Adrenal gland (tissue), 5 donors: ENCODE measurements around the gene FRAT1.

Source experiments
- CTCF ChIP-seq, 6 experiments: fragments of 450-650 bp in 4 of 6; fragments of 200-600 bp in 2 of 6; sonication (generic) in 1 of 6; IDR thresholded peaks; 1 replicate in 5 of 6; 2 replicates in 1 of 6; pipeline versions ENCODE4 v1.5.1 to v1.8.0; 2016 to 2021; ENCODE audit warnings: antibody characterized with exemption in 6 of 6, mild to moderate bottlenecking in 2 of 6, moderate library complexity in 1 of 6
- POLR2A ChIP-seq, 2 donors: fragments of 450-650 bp; IDR thresholded peaks; one replicate each; pipeline ENCODE4 v1.6.1; 2017; ENCODE audit warnings: antibody characterized with exemption in 2 of 2, mild to moderate bottlenecking in 2 of 2, moderate library complexity in 1 of 2
- donor health status: DM: no; HTN: no; CAD: no.

GRCh38 chr10:97335188-97335619, 16.1 kb downstream of the FRAT1 start:
- TF ChIP-seq CTCF (IDR thresholded peaks at IDR 0.05) (no peak), POLR2A (IDR thresholded peaks at IDR 0.05) (no peak)
